Embryonic facial prominence (tissue), 1 donor: ENCODE measurements around the gene SLC7A11.

Experiments used
- DNase-seq: peaks from one replicate; pipeline ENCODE4 v3.0.0-alpha.2; 2016; ENCODE audit errors: extremely low spot score

SLC7A11 gene

DNA sequence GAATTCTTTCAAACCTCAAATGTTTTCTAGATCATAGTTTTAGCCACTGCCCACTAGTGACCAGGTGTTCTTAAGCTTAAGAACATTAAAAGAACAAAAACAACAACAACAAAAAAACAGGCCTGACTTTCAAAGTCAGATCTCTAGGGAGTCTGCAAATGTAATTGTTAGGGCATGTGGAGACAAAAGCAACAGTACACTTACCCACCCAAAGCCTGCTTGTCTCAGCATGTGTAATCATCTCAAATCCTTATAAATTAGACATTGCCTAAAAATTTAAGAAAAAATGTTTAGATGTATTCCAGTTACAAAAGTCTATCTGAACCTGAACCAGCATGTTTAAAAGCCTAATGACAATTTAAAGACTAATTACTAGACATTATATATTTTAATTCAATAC is 79.9 kb downstream of the SLC7A11 start:
- DNase-seq, result no peak

DNA sequence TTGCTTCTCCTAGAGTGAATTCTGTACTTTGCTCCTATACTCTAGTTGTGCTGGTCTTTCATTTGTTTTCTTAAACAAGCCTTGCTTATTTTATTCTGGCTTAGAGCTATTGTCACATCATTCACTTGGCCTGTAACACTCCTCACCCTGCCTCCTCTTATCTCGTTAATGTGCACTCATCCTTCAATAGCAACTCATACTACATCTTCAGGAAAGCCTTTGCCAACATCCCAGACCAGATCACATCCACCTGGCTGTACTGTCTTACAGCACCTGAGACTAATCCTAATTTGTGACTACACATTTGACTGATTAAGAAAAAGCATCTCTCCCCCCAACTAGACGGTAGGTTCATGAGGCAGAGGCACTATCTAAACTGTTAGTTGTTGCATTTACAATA is 80.8 kb downstream of the SLC7A11 start:
- no peak for DNase-seq

DNA sequence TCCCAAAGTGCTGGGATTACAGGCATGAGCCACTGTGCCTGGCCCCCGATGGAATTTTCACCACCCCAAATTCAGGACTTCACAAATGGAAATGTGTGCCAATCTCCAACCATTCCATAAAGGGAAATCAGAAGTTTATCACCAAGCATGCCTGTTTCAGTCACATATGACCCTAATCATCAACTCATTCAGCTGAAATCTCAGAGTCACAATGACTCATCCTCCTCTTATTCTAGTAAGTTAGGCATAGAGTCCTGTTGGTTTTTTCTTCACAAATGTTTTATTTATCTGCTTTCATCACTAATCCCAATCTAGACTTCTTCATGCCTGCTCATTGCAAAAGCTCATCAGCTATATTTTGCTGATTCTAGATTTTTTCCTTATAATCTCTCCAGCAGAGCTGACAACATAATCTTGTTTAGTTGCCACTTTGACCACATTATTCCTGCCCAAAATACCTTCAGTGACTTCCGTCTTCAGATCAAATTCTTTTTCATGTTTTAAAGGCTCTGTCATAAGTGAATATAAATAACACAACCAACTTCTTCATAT is 83.3 kb downstream of the SLC7A11 start:
- DNase-seq, result no peak

DNA sequence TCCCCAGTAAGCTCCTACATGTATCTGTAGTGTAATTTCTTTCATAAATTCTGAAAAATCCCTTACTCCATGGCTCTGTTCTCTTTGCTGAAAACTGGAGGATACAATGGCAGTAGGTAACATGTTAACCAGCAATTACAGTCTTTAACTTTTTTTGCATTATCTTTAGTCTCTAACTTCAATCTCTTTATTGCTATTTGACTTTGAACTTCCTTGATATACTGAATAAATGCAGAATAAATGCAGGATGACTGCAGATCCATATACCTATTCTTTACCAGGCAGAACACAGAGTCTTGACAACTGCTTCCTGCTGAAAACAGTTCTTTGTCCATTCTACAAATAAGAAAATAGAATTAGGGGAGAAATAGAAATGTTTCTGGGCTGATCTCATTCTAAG is 101.3 kb downstream of the SLC7A11 start:
- DNase-seq, result no peak

DNA sequence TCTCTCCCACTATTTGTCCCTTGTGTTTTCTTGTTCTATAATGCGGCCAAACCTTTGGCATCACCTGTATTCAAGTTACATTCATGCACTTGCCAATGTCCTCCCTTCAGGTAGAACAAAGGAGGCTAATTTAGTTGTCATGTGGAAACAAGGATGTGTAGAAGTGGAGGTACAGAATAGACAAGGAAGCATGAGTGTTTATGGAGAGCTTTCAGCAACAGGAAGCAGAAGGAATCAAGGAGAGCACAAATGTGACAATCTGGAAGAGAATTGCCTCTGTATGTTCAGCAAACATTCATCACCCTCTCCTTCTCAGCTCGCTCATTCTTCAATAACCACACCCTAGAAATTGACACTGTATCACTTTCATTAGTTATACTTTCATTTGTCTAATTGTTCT is 103.4 kb downstream of the SLC7A11 start:
- no peak for DNase-seq

DNA sequence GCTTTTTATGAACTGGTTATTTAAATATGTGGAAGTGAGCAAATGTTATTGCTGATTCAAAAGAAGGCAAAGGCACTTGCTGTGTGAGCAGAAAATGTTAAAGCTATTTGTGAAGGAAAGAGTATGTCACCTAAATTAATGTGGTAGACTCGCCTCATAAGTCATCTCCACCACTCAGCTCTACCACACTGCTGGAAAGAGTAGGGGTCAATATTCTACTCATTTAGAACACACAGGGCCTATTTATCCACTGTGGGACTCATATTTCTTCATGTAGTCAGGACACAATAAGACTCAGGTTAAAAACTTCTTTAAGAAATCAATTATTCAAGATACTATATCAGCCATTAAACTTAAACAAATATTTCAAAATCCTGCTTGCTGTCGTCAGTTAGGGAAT is 106.5 kb downstream of the SLC7A11 start:
- DNase-seq, result no peak

DNA sequence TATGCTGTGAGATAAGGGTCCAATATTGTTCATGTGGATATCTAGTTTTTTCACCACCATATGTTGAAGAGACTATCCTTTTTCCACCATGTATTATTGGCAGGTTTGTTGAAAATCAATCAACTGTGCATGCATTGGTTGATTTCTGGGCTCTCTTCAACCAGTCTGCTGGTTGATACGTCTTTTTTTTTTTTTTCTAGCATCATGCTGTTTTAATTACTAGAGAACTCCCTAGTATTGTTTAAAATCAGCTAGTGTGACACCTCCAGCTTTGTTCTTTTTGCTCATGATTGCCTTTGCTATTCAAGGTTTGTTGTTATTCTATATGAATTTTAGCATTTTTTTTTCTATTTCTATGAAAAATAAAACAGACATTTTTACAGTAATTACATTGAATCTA is 123.9 kb downstream of the SLC7A11 start:
- no peak for DNase-seq

DNA sequence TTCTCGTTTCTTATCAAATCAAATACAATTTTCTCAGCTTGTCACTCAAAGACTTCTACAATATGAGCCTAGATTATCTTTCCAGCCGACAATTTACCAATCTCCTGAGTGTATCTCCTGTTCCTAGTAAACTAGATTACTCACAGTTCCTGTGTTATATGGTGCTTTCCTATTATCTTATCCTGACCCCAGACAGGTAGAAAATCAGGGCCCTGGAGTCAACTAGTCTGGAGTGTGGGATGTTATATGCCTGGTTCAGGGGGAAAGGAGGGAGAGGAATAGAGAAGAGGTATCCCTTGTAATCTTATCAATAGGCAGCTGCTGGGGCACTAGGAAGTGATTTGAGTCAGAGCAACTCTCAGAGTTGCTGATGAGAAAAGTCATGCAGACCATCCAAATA is 127.1 kb downstream of the SLC7A11 start:
- DNase-seq, result no peak

DNA sequence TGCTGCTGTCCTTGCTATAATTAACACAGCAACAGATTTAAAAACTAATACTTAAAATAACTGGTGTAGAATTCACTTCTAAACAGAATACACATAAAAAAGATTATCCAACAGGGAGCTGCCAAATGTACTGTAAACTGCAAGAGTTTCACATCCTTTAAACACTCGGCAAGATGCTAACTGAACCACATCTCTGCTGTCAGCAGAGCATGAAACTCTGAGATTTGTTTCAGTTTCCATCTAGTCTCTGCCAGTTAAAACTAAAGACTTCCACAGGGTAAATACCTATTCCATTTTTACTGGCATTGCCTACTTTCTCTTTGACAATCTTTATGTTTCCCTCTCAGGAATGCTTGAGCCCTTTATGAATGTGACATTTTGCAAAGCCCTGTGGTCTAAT is 127.7 kb downstream of the SLC7A11 start:
- DNase-seq, result no peak
